GM13977 (cell line): ENCODE measurements around the gene OTUD6A.

Experiments
- DNase-seq: peaks from one replicate; pipeline ENCODE4 v3.0.0; 2012; ENCODE audit warnings: low spot score
- CTCF ChIP-seq: IDR thresholded peaks from 2 replicates; pipeline ENCODE4 v1.5.1; 2012; ENCODE audit warnings: mild to moderate bottlenecking, control low read depth; ENCODE audit not compliant: insufficient read depth; ENCODE audit errors: extremely low read depth, missing control alignments
- in situ Hi-C: fragments of 300-500 bp; cut with MboI; formaldehyde crosslinking; loops from one replicate; pipeline ENCODE4 v1.12.0; 2022; ENCODE audit warnings: low sequenced_read_pairs, low pct_unique_long_range_greater_than_20kb, mixed read lengths, inconsistent platforms; ENCODE audit not compliant: unreplicated experiment

Gene OTUD6A

GRCh38 chrX:70034646-70035045 is 27.6 kb upstream of the OTUD6A start:
- in situ Hi-C loops = loop anchor here (25.0 kb wide), 1 partner anchor 497 kb away; no protein-coding TSS in a partner anchor
- DNase-seq = no peak
- TF ChIP-seq CTCF = no peak

- no peak for TF ChIP-seq CTCF
- DNase-seq = no peak
- in situ Hi-C loops = loop anchor here (25.0 kb wide), 1 partner anchor 501 kb away; no protein-coding TSS in a partner anchor
Observed at GRCh38 chrX:70038515-70038914, 23.7 kb upstream of the OTUD6A start.

- in situ Hi-C loops = loop anchor here (25.0 kb wide), 1 partner anchor 502 kb away; no protein-coding TSS in a partner anchor
Observed at GRCh38 chrX:70038951-70039350, 23.3 kb upstream of the OTUD6A start.

GRCh38 chrX:70039758-70040157 is 22.5 kb upstream of the OTUD6A start:
- DNase-seq = no peak
- in situ Hi-C loops = loop anchor here (25.0 kb wide), 1 partner anchor 502 kb away; no protein-coding TSS in a partner anchor
- TF ChIP-seq CTCF = no peak

More at GRCh38 chrX:70038951-70039350, 23.3 kb upstream of the OTUD6A start:
- no peak for TF ChIP-seq CTCF
- no peak for DNase-seq

GRCh38 chrX:70041993-70042392 is 20.3 kb upstream of the OTUD6A start:
- DNase-seq = no peak
- in situ Hi-C loops = loop anchor here (25.0 kb wide), 1 partner anchor 505 kb away; no protein-coding TSS in a partner anchor
- TF ChIP-seq CTCF = no peak

GRCh38 chrX:70042399-70043371 is 19.6 kb upstream of the OTUD6A start:
- DNase-seq = no peak
- TF ChIP-seq CTCF = no peak
- in situ Hi-C loops = loop anchor here (25.0 kb wide), 1 partner anchor 505 kb away; no protein-coding TSS in a partner anchor
